ENCODE data around the gene SLC27A2.

The SLC27A2 gene

GRCh38 chr15:50246631-50247030, 64.6 kb downstream of the SLC27A2 start:
- TF ChIP-seq EZH2phosphoT487 (conservative IDR thresholded peaks at IDR 0.05; ENCODE audit: low read length) (no peak), CTCF (IDR thresholded peaks at IDR 0.05; ENCODE audit: insufficient read depth, low read length, poor library complexity, severe bottlenecking) (no peak)
- no peaks in the 10 kb centered on the region for H3K9me2 ChIP-seq (replicated peaks; ENCODE audit: insufficient read depth, low read length)
- no peak overlapping the region for H3K4me2 ChIP-seq (ENCODE audit: low read depth, low read length, poor library complexity, severe bottlenecking)
- H3F3A ChIP-seq (ENCODE audit: insufficient read depth): no peaks in the 10 kb centered on the region
- no peaks in the 10 kb centered on the region for H3K9me3 ChIP-seq (ENCODE audit: insufficient read depth, low read length)
- no peaks in the 10 kb centered on the region for H3K27me3 ChIP-seq (ENCODE audit: low read length)
- no peaks in the 10 kb centered on the region for H4K20me1 ChIP-seq (ENCODE audit: low read depth, low read length)
- no peak overlapping the region for H3K4me3 ChIP-seq (ENCODE audit: insufficient read depth, low read length, poor library complexity, severe bottlenecking)
- no peak overlapping the region for H3K9ac ChIP-seq (ENCODE audit: low read length)
- H3K79me2 ChIP-seq (ENCODE audit: insufficient read depth, low read length): no peaks in the 10 kb centered on the region
- H3K36me3 ChIP-seq (ENCODE audit: low read length): no peaks in the 10 kb centered on the region
- H3K27ac ChIP-seq (ENCODE audit: low read depth, low read length): no peak overlapping the region
- H2AFZ ChIP-seq (ENCODE audit: low read depth, low read length, severe bottlenecking): no peak overlapping the region

GRCh38 chr15:50247819-50248655, 66.0 kb downstream of the SLC27A2 start:
- Histone ChIP-seq H3K4me2 (ENCODE audit: low read depth, low read length, poor library complexity, severe bottlenecking) (no peak overlapping the region), H3K27me3 (ENCODE audit: low read length) (no peaks in the 10 kb centered on the region), H3K9me3 (ENCODE audit: insufficient read depth, low read length) (no peaks in the 10 kb centered on the region), H3K27ac (ENCODE audit: low read depth, low read length) (no peak overlapping the region), H4K20me1 (ENCODE audit: low read depth, low read length) (no peaks in the 10 kb centered on the region), H3K79me2 (ENCODE audit: insufficient read depth, low read length) (no peaks in the 10 kb centered on the region), H3K4me3 (ENCODE audit: insufficient read depth, low read length, poor library complexity, severe bottlenecking) (no peak overlapping the region), H3K9ac (ENCODE audit: low read length) (no peak overlapping the region), H3K36me3 (ENCODE audit: low read length) (no peaks in the 10 kb centered on the region), H3F3A (ENCODE audit: insufficient read depth) (no peaks in the 10 kb centered on the region), H2AFZ (ENCODE audit: low read depth, low read length, severe bottlenecking) (no peak overlapping the region), H3K9me2 (replicated peaks; ENCODE audit: insufficient read depth, low read length) (no peaks in the 10 kb centered on the region)
- TF ChIP-seq CTCF (IDR thresholded peaks at IDR 0.05; ENCODE audit: insufficient read depth, low read length, poor library complexity, severe bottlenecking) (no peak), EZH2phosphoT487 (conservative IDR thresholded peaks at IDR 0.05; ENCODE audit: low read length) (no peak)

- Histone ChIP-seq H2AFZ (ENCODE audit: low read depth, low read length, severe bottlenecking) (no peak overlapping the region), H3K4me2 (ENCODE audit: low read depth, low read length, poor library complexity, severe bottlenecking) (no peak overlapping the region)
- TF ChIP-seq CTCF (IDR thresholded peaks at IDR 0.05; ENCODE audit: insufficient read depth, low read length, poor library complexity, severe bottlenecking): no peak
- TF ChIP-seq EZH2phosphoT487 (conservative IDR thresholded peaks at IDR 0.05; ENCODE audit: low read length): no peak
These were observed 67.1 kb downstream of the SLC27A2 start for GRCh38 chr15:50248994-50249582.

More at GRCh38 chr15:50248994-50249582, 67.1 kb downstream of the SLC27A2 start:
- no peaks in the 10 kb centered on the region for H3K9me2 ChIP-seq (replicated peaks; ENCODE audit: insufficient read depth, low read length)
- no peaks in the 10 kb centered on the region for H3F3A ChIP-seq (ENCODE audit: insufficient read depth)
- H3K4me3 ChIP-seq (ENCODE audit: insufficient read depth, low read length, poor library complexity, severe bottlenecking): no peak overlapping the region
- H3K27ac ChIP-seq (ENCODE audit: low read depth, low read length): no peak overlapping the region
- H3K9ac ChIP-seq (ENCODE audit: low read length): no peak overlapping the region
- H3K9me3 ChIP-seq (ENCODE audit: insufficient read depth, low read length): no peaks in the 10 kb centered on the region
- no peaks in the 10 kb centered on the region for H4K20me1 ChIP-seq (ENCODE audit: low read depth, low read length)
- H3K79me2 ChIP-seq (ENCODE audit: insufficient read depth, low read length): no peaks in the 10 kb centered on the region
- H3K27me3 ChIP-seq (ENCODE audit: low read length): no peaks in the 10 kb centered on the region
- no peaks in the 10 kb centered on the region for H3K36me3 ChIP-seq (ENCODE audit: low read length)

All from SU-DHL-6 (cell line).